Mesothelial cell of epicardium (in vitro differentiated cells): Measurements from ENCODE around the gene NLRP8. TPM values are rescaled to one million over a fixed set of nuclear protein-coding genes. Genes with fewer than 3 reads are reported as not detected.
"Not testable (repeated sequence)": the region's sequence is repeated elsewhere in the genome, so short reads cannot be mapped to it uniquely, and the experiment has no call there.

Experiments used
- DNase-seq, 2 experiments: peaks; one replicate each; pipeline ENCODE4 v3.0.0; 2021; ENCODE audit warnings: low spot score in 2 of 2; ENCODE audit not compliant: unreplicated experiment in 2 of 2
- H3K27ac Mint-ChIP-seq: 2 replicates; pipeline ENCODE4 v1.8.0; 2021; ENCODE audit warnings: mixed read lengths
- H3K27me3 Mint-ChIP-seq: 2 replicates; pipeline ENCODE4 v1.8.0; 2021; ENCODE audit warnings: low read depth, mixed read lengths
- H3K36me3 Mint-ChIP-seq: 2 replicates; pipeline ENCODE4 v1.8.0; 2021; ENCODE audit warnings: mixed read lengths
- H3K4me1 Mint-ChIP-seq: 2 replicates; pipeline ENCODE4 v1.8.0; 2021; ENCODE audit warnings: mixed read lengths
- H3K4me3 Mint-ChIP-seq: 2 replicates; pipeline ENCODE4 v1.8.0; 2021; ENCODE audit warnings: mild to moderate bottlenecking, moderate library complexity, mixed read lengths
- H3K9me3 Mint-ChIP-seq: 2 replicates; pipeline ENCODE4 v1.8.0; 2021; ENCODE audit warnings: mixed read lengths
- CTCF ChIP-seq: fragments of 200-600 bp; sonication (generic); IDR thresholded peaks from one replicate; pipeline ENCODE4 v1.5.0; 2021; ENCODE audit warnings: antibody characterized with exemption; ENCODE audit not compliant: unreplicated experiment
- total RNA-seq: library from RNA; stranded (reverse); gene quantifications from 3 replicates; pipeline ENCODE4 v1.2.1, GENCODE V29; 2021

The NLRP8 gene
- total RNA-seq, 1 donor from 2014 or later: not detected

DNA sequence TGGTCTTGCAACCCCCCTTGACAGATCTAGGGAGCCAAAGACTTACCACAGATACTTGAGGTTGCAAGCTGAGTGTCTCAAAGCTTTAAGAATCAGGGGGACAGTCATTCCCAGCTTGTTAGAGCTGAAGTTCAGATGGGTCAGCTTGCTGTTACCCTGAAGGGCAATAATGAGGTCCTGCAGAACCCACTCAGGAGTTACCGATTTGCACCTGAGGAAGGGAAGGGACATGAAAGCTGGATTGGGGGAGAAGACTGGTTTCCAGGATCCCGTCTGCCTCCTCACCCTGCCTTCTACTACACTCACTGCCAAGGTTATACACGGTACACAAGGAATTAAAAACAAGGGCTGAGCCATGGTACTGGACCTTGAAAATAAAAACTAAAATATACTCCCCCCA lies 39.9 kb upstream of the NLRP8 start:
- TF ChIP-seq CTCF: no peak
- Mint-ChIP-seq H3K36me3 (no peaks in the 10 kb centered on the region), H3K4me3 (no peak overlapping the region), H3K27me3 (no peaks in the 10 kb centered on the region), H3K9me3 (peaks cover 74% of the 10 kb centered on the region), H3K4me1 (no peaks in the 10 kb centered on the region), H3K27ac (no peak overlapping the region)
- no peak for DNase-seq

DNA sequence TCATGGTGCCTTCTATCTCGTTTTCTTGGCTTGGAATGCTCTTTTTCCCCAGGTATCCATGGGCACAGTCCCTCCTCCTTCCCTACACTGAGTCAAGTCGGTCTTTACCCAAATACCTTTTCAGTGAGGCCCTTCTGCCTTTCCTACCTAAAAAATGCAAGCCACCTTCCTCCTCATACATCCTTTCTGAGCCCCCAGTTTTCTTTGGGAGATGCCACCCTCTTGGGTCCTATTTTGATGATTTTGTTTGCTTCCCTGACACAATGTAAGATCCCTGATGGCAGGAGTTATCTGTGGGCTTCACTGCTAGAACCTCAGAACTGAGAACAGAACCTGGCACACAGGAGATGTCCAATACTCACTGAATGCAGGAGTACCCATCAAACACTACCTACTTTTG lies 37.8 kb upstream of the NLRP8 start:
- Mint-ChIP-seq H3K9me3 (peaks cover 76% of the 10 kb centered on the region), H3K27ac (no peak overlapping the region), H3K4me3 (no peak overlapping the region), H3K36me3 (no peaks in the 10 kb centered on the region), H3K4me1 (no peaks in the 10 kb centered on the region), H3K27me3 (no peaks in the 10 kb centered on the region)
- no peak for TF ChIP-seq CTCF
- DNase-seq: no peak

DNA sequence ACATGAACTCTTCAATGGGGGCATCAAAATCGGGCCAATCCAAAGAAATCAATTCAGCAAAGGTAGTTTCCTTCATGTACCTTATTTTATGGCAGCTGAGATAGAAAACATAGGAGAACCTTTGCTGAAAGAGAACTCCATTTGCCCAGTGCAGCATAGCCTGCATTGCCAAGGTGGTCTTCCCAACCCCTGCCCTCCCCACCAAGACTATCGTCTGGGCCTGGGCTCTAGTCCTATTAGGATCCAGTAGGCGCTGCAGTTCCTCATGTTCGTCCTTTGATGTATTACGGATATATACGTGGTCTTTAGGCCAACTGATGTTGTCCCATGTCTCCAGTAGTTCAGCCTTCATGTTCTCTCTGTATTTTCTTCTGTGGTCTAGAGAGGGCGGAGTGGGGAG lies 34.7 kb upstream of the NLRP8 start:
- no peak for TF ChIP-seq CTCF
- H3K4me3 Mint-ChIP-seq: no peak overlapping the region
- no peaks in the 10 kb centered on the region for H3K27me3 Mint-ChIP-seq
- no peak for DNase-seq
- no peak overlapping the region for H3K27ac Mint-ChIP-seq
- H3K4me1 Mint-ChIP-seq: no peaks in the 10 kb centered on the region
- peaks cover 2% of the 10 kb centered on the region for H3K36me3 Mint-ChIP-seq
- H3K9me3 Mint-ChIP-seq: peaks cover 89% of the 10 kb centered on the region

- Mint-ChIP-seq H3K9me3 (peaks cover 88% of the 10 kb centered on the region), H3K27ac (no peak overlapping the region), H3K4me3 (no peak overlapping the region), H3K4me1 (no peaks in the 10 kb centered on the region), H3K36me3 (peaks cover 2% of the 10 kb centered on the region), H3K27me3 (no peaks in the 10 kb centered on the region)
- no peak for DNase-seq
- TF ChIP-seq CTCF: no peak
These were observed 33.9 kb upstream of the NLRP8 start for GRCh38 chr19:55913643-55914268.

- Mint-ChIP-seq H3K4me1 (no peaks in the 10 kb centered on the region), H3K36me3 (peaks cover 4% of the 10 kb centered on the region), H3K27me3 (no peaks in the 10 kb centered on the region), H3K27ac (no peak overlapping the region), H3K4me3 (no peak overlapping the region), H3K9me3 (peaks cover 72% of the 10 kb centered on the region)
- no peak for DNase-seq
- TF ChIP-seq CTCF: no peak
These were observed 24.1 kb upstream of the NLRP8 start for GRCh38 chr19:55923556-55923955.

DNA sequence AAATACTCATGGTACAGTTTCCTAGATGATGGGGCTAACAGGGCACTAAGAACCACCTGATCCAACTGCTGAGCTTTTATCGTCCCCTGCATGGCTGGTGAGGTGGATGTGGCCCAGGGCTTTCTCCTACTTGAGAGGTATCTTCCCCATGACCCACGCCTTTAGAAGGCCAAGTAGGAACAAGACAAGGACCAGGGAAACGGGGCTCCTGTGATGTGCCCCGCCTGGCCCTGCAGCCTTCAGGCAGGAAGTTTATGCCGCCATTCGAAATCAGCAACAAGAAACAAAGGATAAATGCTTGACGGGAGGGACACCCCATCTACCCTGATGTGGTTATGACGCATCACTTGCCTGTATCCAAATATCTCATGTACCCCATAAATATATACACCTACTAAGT lies 19.6 kb upstream of the NLRP8 start:
- Mint-ChIP-seq H3K27ac (no peak overlapping the region), H3K4me3 (no peak overlapping the region), H3K27me3 (no peaks in the 10 kb centered on the region), H3K4me1 (no peaks in the 10 kb centered on the region), H3K36me3 (peaks cover 5% of the 10 kb centered on the region), H3K9me3 (peaks cover 68% of the 10 kb centered on the region)
- no peak for TF ChIP-seq CTCF
- no peak for DNase-seq

GRCh38 chr19:55929258-55929657 lies 18.4 kb upstream of the NLRP8 start:
- H3K9me3 Mint-ChIP-seq: peaks cover 68% of the 10 kb centered on the region
- not testable (repeated sequence) for H3K36me3 Mint-ChIP-seq, DNase-seq, H3K4me1 Mint-ChIP-seq, H3K4me3 Mint-ChIP-seq, H3K27ac Mint-ChIP-seq, H3K27me3 Mint-ChIP-seq
